HL-60/S4 treated with retinoic acid at 250 ng/mL for 4 days and 3 days (cell line): ENCODE measurements around the gene NAAA.
"Not testable (repeated sequence)": the region's sequence is repeated elsewhere in the genome, so short reads cannot be mapped to it uniquely, and the experiment has no call there.

Experiments used
- in situ Hi-C: fragments of 300-500 bp; cut with MboI; formaldehyde crosslinking; loops from 2 replicates; pipeline ENCODE4 v1.7.0; 2022; ENCODE audit warnings: low sequenced_read_pairs

The NAAA gene

GRCh38 chr4:75940692-75941253 lies at the start of gene NAAA:
Gene NAAA, minus strand, starts transcription at chr4:75941013. Its CDS starts 64 bp downstream, at chr4:75940949.
- in situ Hi-C loops, result no loop called here

DNA sequence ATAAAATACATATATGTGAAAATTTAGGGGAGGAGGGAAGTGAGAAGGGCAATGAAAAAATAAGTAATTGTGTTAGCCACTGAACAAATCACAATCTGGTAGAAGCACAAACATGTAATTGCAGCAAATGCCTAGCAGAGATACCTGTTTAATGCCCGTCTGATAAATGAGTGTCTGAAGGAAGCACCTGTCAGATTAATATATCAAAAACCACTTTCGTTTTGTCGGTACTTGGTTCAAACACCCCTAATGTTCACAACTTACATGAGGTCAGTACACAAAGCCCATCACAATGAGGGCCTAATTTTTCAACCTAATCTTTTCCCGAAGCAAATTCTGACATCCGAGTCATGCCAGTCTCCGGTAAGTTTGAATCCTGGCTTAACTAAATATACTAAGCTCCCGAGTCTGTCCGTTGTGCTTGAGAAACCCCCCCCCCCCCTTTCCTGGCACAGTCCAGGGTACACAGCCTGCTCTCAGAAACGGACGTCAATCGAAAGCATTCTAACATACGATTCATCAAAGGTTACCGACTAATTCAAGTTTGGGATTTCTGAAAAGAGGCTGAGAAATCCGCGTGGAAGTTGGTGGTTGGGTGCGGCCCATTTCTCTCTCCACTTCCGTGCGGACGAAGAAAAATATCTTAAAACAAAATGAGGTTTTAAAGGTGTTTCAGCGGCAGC lies 49.2 kb upstream of the NAAA start:
- in situ Hi-C loops, result no loop called here

- in situ Hi-C loops, result no loop called here
These were observed 44.3 kb upstream of the NAAA start for GRCh38 chr4:75985116-75985515.

- in situ Hi-C loops, result no loop called here
These were observed 39.8 kb upstream of the NAAA start for GRCh38 chr4:75980576-75980975.

- in situ Hi-C loops, result no loop called here
These were observed 35.4 kb upstream of the NAAA start for GRCh38 chr4:75976177-75976576.

- in situ Hi-C loops, result no loop called here
These were observed 33.0 kb upstream of the NAAA start for GRCh38 chr4:75973766-75974165.

- in situ Hi-C loops, result no loop called here
These were observed 27.3 kb upstream of the NAAA start for GRCh38 chr4:75968084-75968483.

DNA sequence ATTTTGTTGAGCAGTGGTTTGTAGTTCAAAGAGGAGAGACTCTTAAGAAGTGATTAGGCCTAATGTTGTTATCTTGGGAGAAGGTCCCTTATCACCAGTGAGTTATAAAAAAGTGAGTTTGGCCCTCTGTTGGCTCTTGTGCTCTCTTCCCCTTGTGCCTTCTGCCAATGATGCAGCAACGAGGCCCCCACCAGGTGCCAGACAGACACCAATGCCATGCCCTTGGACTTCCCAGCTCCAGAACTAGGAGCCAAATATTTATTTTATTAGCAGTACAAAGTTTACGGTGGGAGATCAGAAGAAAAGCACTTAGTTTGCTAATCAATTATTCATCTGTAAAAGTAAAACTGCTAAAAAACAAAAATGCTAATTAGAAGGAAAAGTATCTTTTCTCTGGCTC lies 22.7 kb upstream of the NAAA start:
- in situ Hi-C loops, result no loop called here

DNA sequence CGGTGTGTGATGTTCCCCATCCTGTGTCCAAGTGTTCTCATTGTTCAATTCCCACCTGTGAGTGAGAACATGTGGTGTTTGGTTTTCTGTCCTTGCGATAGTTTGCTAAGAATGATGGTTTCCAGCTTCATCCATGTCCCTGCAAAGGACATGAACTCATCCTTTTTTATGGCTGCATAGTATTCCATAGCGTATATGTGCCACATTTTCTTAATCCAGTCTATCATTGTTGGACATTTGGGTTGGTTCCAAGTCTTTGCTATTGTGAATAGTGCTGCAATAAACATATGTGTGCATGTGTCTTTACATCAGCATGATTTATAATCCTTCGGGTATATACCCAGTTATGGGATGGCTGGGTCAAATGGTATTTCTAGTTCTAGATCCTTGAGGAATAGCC lies 21.3 kb upstream of the NAAA start:
- in situ Hi-C loops, result not testable (repeated sequence)

GRCh38 chr4:75958546-75958945 lies 17.7 kb upstream of the NAAA start:
- in situ Hi-C loops, result not testable (repeated sequence)

DNA sequence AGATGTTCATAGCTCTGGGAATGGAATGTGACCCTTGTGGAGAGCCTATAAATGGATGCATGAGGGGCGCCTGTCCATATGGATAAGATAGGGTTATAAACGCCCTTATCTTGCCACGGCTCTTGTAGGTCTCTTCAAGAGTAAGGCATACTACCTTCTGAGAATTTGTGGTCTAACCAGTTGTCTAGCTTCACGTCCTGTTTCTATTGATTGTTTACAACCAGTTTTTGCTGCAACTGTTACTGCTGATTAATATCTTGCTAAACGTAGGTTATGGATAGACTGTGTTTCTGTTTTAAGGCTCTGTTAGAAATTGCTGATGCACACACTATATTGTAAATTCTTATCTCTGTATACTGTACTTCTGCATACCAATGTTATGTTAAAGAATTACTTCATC lies 14.0 kb upstream of the NAAA start:
- in situ Hi-C loops, result not testable (repeated sequence)

GRCh38 chr4:75953509-75953908 lies 12.7 kb upstream of the NAAA start:
- in situ Hi-C loops, result no loop called here

GRCh38 chr4:75950213-75950815 lies 9.5 kb upstream of the NAAA start:
- in situ Hi-C loops, result no loop called here

GRCh38 chr4:75948822-75949444 lies 8.1 kb upstream of the NAAA start:
- in situ Hi-C loops, result no loop called here

DNA sequence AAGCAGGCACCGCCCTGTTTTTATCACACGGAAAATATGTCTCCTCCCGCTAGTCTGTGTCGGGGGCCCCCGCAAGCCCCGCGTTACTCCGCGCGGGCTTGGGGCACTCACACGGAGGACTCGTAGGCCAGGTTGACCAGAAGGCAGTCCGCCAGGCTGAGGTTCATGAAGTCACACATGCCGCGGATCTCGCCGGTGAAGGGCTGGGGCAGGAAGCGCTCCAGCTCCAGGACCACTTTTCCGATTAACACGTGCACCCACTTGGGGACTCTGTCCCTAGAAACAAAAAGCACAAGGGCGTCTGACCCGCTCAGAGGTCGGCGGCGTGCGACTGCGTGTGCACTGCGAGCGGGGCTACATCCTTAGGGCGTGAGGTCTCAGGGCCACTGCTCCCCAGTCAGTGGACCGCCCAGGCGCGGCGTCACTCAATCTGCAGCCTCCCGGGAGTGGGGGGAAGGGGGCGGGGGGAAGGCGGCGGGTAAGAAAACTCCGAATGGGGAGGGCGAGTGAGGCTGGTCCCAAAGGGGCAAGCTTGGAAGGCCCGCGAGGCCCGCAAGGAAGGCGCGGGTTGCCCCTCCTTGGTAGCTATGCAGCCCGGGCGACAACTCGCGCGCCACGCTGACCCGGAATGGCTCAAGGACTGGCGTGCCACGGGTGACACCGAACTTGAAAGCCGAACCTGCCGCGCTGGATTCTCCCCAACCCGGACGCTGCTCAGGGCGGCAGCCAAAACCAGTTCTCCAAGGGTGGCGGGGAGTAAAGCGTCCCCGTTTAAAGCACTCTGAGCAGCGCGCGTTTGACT lies 722 bp downstream of the NAAA start:
- in situ Hi-C loops, result no loop called here

DNA sequence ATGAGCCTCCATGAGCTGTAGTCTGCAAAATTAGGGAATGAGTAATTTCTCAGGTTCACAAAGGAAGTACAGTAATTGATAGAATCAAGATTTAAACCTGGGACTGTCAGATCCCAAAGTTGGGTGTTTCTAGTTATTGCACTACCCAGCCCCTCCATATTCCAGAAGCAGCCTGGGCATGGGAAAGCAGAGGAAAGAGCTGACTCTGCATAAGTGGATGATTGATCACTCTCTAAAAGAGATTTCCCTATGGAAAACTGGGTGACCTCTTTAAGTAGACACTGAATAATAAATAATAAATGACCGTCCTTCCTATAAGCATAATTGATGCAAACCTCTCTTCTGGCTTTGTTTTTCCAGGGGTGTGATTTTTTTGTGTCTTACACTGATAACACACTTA lies 5.2 kb downstream of the NAAA start:
- in situ Hi-C loops, result no loop called here

DNA sequence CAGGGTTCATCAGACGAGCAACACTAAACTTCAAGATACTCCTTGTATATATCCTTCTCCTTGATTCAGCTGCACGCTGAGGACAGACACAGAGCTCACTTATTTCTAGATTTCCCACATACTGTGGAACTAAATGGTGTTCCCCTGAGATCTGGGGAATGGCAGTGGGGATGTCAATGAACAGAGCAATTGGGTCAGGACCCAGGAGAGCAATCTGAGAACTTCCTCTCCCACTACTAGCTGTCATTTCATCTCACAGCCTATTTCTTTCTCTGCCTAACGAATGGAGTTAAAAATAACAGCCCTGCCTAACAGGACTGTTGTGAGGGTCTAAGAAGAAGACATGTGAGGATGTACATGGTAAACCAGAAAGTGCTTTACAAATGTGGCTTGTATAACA lies 10.7 kb downstream of the NAAA start:
- in situ Hi-C loops, result no loop called here

DNA sequence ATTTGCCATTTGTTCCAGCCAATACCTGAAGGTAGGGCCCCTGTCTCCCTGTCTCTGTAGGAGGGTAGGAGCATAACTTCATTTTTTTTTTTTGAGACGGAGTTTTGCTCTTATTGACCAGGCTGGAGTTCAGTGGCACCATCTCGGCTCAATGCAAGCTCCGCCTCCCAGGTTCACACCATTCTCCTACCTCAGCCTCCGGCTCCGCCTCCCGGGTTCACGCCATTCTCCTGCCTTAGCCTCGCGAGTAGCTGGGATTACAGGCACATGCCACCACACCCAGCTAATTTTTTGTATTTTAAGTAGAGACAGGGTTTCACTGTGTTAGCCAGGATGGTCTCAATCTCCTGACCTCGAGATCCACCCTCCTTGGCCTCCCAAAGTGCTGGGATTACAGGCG lies 15.9 kb downstream of the NAAA start:
- in situ Hi-C loops, result not testable (repeated sequence)

GRCh38 chr4:75924309-75924827 lies 16.4 kb downstream of the NAAA start:
- in situ Hi-C loops, result no loop called here

GRCh38 chr4:75922588-75922987 lies 18.2 kb downstream of the NAAA start:
- in situ Hi-C loops, result no loop called here

- in situ Hi-C loops, result no loop called here
These were observed 18.9 kb downstream of the NAAA start for GRCh38 chr4:75921910-75922309.
